ENCODE data around the gene CHD9NB. TPM values are rescaled to one million over a fixed set of nuclear protein-coding genes. Genes with fewer than 3 reads are reported as not detected.
"Not testable (repeated sequence)": the region's sequence is repeated elsewhere in the genome, so short reads cannot be mapped to it uniquely, and the experiment has no call there.

Gene CHD9NB
- total and polyA plus RNA-seq, 4 experiments from 2014 or later = not detected

- H3K4me3 ChIP-seq (ENCODE audit: low read length in 2 of 2) = no peak overlapping the region
- H3K27ac ChIP-seq (ENCODE audit: low read depth, low read length) = no peak overlapping the region
- no peak overlapping the region for H3K27ac Mint-ChIP-seq
- H3K36me3 Mint-ChIP-seq = no peaks in the 10 kb centered on the region
- no peaks in the 10 kb centered on the region for H3K27me3 ChIP-seq (ENCODE audit: insufficient read depth, low read length)
- ChIA-PET POLR2A (ENCODE audit: partially characterized antibody) (no interaction called here), CTCF (ENCODE audit: partially characterized antibody) (no interaction called here)
- H3K4me1 ChIP-seq (ENCODE audit: insufficient read depth, low read length) = no peaks in the 10 kb centered on the region
- no peak for DNase-seq
- H3K4me1 Mint-ChIP-seq = peaks cover 0 to 4% (median 0%) of the 10 kb centered on the region in 4 donors
- H3K27me3 Mint-ChIP-seq = peaks cover 5 to 8% of the 10 kb centered on the region in 2 donors
- no peaks in the 10 kb centered on the region for H3K9me3 ChIP-seq (ENCODE audit: control insufficient read depth in 1 of 2, low read length in 2 of 2)
- H3K4me3 Mint-ChIP-seq = no peak overlapping the region
- H3K9me3 Mint-ChIP-seq = peaks cover 0 to 3% (median 0%) of the 10 kb centered on the region in 8 donors
- intact Hi-C loops (cut with micrococcal nuclease) = no loop called here
- no peaks in the 10 kb centered on the region for H3K36me3 ChIP-seq (ENCODE audit: insufficient read depth, low read length)
These were observed 11.2 kb downstream of the CHD9NB start for GRCh38 chr16:53041320-53042051.

GRCh38 chr16:53040788-53041187 is 11.9 kb downstream of the CHD9NB start:
- no peak overlapping the region for H3K4me3 ChIP-seq (ENCODE audit: low read length in 2 of 2)
- H3K4me1 Mint-ChIP-seq = peaks cover 0 to 4% (median 0%) of the 10 kb centered on the region in 4 donors
- intact Hi-C loops (cut with micrococcal nuclease) = no loop called here
- POLR2A ChIA-PET (ENCODE audit: partially characterized antibody) = no interaction called here
- no peak overlapping the region for H3K4me3 Mint-ChIP-seq
- H3K27me3 Mint-ChIP-seq = peaks cover 5 to 11% of the 10 kb centered on the region in 2 donors
- no peaks in the 10 kb centered on the region for H3K36me3 ChIP-seq (ENCODE audit: insufficient read depth, low read length)
- H3K27ac ChIP-seq (ENCODE audit: low read depth, low read length) = no peak overlapping the region
- H3K9me3 ChIP-seq (ENCODE audit: control insufficient read depth in 1 of 2, low read length in 2 of 2) = no peaks in the 10 kb centered on the region
- H3K27ac Mint-ChIP-seq = no peak overlapping the region
- H3K27me3 ChIP-seq (ENCODE audit: insufficient read depth, low read length) = no peaks in the 10 kb centered on the region
- H3K36me3 Mint-ChIP-seq = no peaks in the 10 kb centered on the region
- no peaks in the 10 kb centered on the region for H3K4me1 ChIP-seq (ENCODE audit: insufficient read depth, low read length)
- CTCF ChIA-PET (ENCODE audit: partially characterized antibody) = no interaction called here
- DNase-seq = no peak
- H3K9me3 Mint-ChIP-seq = peaks cover 0 to 3% (median 0%) of the 10 kb centered on the region in 8 donors

- H3K4me1 ChIP-seq (ENCODE audit: insufficient read depth, low read length); H3K9me3 Mint-ChIP-seq; POLR2A ChIA-PET (ENCODE audit: partially characterized antibody); H3K27me3 ChIP-seq (ENCODE audit: insufficient read depth, low read length); H3K4me3 Mint-ChIP-seq; H3K27ac ChIP-seq (ENCODE audit: low read depth, low read length); H3K36me3 ChIP-seq (ENCODE audit: insufficient read depth, low read length); H3K27ac Mint-ChIP-seq; intact Hi-C loops (cut with micrococcal nuclease); H3K9me3 ChIP-seq (ENCODE audit: control insufficient read depth in 1 of 2, low read length in 2 of 2); CTCF ChIA-PET (ENCODE audit: partially characterized antibody); H3K4me3 ChIP-seq (ENCODE audit: low read length in 2 of 2); DNase-seq; H3K4me1 Mint-ChIP-seq; H3K36me3 Mint-ChIP-seq: not testable (repeated sequence)
- H3K27me3 Mint-ChIP-seq = peaks cover 12 to 24% of the 10 kb centered on the region in 2 donors
These were observed 16.0 kb downstream of the CHD9NB start for GRCh38 chr16:53036711-53037110.

GRCh38 chr16:53036066-53036465 is 16.6 kb downstream of the CHD9NB start:
- no peak overlapping the region for H3K27ac Mint-ChIP-seq
- CTCF ChIA-PET (ENCODE audit: partially characterized antibody) = interaction anchor here (0.7 kb wide), 1 partner anchor 47 kb away, joined by 3 read pairs; no protein-coding TSS in a partner anchor

GRCh38 chr16:53035176-53035942 is 17.3 kb downstream of the CHD9NB start:
- CTCF ChIA-PET (ENCODE audit: partially characterized antibody) = interaction anchor here (0.7 kb wide), 1 partner anchor 47 kb away, joined by 3 read pairs; no protein-coding TSS in a partner anchor

More at GRCh38 chr16:53036066-53036465, 16.6 kb downstream of the CHD9NB start:
- Histone ChIP-seq H3K4me3 (ENCODE audit: low read length in 2 of 2) (no peak overlapping the region), H3K27me3 (ENCODE audit: insufficient read depth, low read length) (no peaks in the 10 kb centered on the region), H3K9me3 (ENCODE audit: control insufficient read depth in 1 of 2, low read length in 2 of 2) (no peaks in the 10 kb centered on the region), H3K36me3 (ENCODE audit: insufficient read depth, low read length) (no peaks in the 10 kb centered on the region), H3K27ac (ENCODE audit: low read depth, low read length) (no peak overlapping the region), H3K4me1 (ENCODE audit: insufficient read depth, low read length) (no peaks in the 10 kb centered on the region)
- no peak for DNase-seq
- POLR2A ChIA-PET (ENCODE audit: partially characterized antibody) = no interaction called here
- Mint-ChIP-seq H3K4me1 (peaks cover 0 to 4% (median 0%) of the 10 kb centered on the region in 4 donors), H3K36me3 (no peaks in the 10 kb centered on the region), H3K4me3 (no peak overlapping the region), H3K27me3 (peaks cover 14 to 26% of the 10 kb centered on the region in 2 donors), H3K9me3 (peaks cover 0 to 3% (median 0%) of the 10 kb centered on the region in 8 donors)
- intact Hi-C loops (cut with micrococcal nuclease) = no loop called here

GRCh38 chr16:53034306-53034705 is 18.4 kb downstream of the CHD9NB start:
- Histone ChIP-seq H3K9me3 (ENCODE audit: control insufficient read depth in 1 of 2, low read length in 2 of 2) (no peaks in the 10 kb centered on the region), H3K27ac (ENCODE audit: low read depth, low read length) (no peak overlapping the region), H3K36me3 (ENCODE audit: insufficient read depth, low read length) (no peaks in the 10 kb centered on the region), H3K4me1 (ENCODE audit: insufficient read depth, low read length) (no peaks in the 10 kb centered on the region), H3K4me3 (ENCODE audit: low read length in 2 of 2) (no peak overlapping the region), H3K27me3 (ENCODE audit: insufficient read depth, low read length) (no peaks in the 10 kb centered on the region)
- DNase-seq = no peak
- Mint-ChIP-seq H3K4me3 (no peak overlapping the region), H3K27me3 (peaks cover 19 to 26% of the 10 kb centered on the region in 2 donors), H3K36me3 (no peaks in the 10 kb centered on the region), H3K27ac (no peak overlapping the region), H3K9me3 (peaks cover 0 to 2% (median 0%) of the 10 kb centered on the region in 8 donors), H3K4me1 (no peaks in the 10 kb centered on the region)
- ChIA-PET CTCF (ENCODE audit: partially characterized antibody) (no interaction called here), POLR2A (ENCODE audit: partially characterized antibody) (no interaction called here)
- intact Hi-C loops (cut with micrococcal nuclease) = no loop called here

More at GRCh38 chr16:53035176-53035942, 17.3 kb downstream of the CHD9NB start:
- intact Hi-C loops (cut with micrococcal nuclease) = no loop called here
- Mint-ChIP-seq H3K27ac (no peak overlapping the region), H3K4me1 (no peaks in the 10 kb centered on the region), H3K4me3 (no peak overlapping the region), H3K36me3 (no peaks in the 10 kb centered on the region), H3K27me3 (peaks cover 16 to 26% of the 10 kb centered on the region in 2 donors), H3K9me3 (peaks cover 0 to 2% (median 0%) of the 10 kb centered on the region in 8 donors)
- no peaks in the 10 kb centered on the region for H3K4me1 ChIP-seq (ENCODE audit: insufficient read depth, low read length)
- no peaks in the 10 kb centered on the region for H3K36me3 ChIP-seq (ENCODE audit: insufficient read depth, low read length)
- no peak for DNase-seq
- H3K27ac ChIP-seq (ENCODE audit: low read depth, low read length) = no peak overlapping the region
- H3K9me3 ChIP-seq (ENCODE audit: control insufficient read depth in 1 of 2, low read length in 2 of 2) = no peaks in the 10 kb centered on the region
- no peaks in the 10 kb centered on the region for H3K27me3 ChIP-seq (ENCODE audit: insufficient read depth, low read length)
- H3K4me3 ChIP-seq (ENCODE audit: low read length in 2 of 2) = no peak overlapping the region
- POLR2A ChIA-PET (ENCODE audit: partially characterized antibody) = no interaction called here

GRCh38 chr16:53031323-53031942 is 21.3 kb downstream of the CHD9NB start:
- Histone ChIP-seq H3K4me1 (ENCODE audit: insufficient read depth, low read length) (no peaks in the 10 kb centered on the region), H3K36me3 (ENCODE audit: insufficient read depth, low read length) (no peaks in the 10 kb centered on the region), H3K9me3 (ENCODE audit: control insufficient read depth in 1 of 2, low read length in 2 of 2) (no peaks in the 10 kb centered on the region), H3K27ac (ENCODE audit: low read depth, low read length) (no peak overlapping the region), H3K4me3 (ENCODE audit: low read length in 2 of 2) (no peak overlapping the region), H3K27me3 (ENCODE audit: insufficient read depth, low read length) (no peaks in the 10 kb centered on the region)
- Mint-ChIP-seq H3K27ac (peak overlapping the region in 1 of 7 donors; percentile 24), H3K4me1 (no peaks in the 10 kb centered on the region), H3K9me3 (peaks cover 0 to 2% (median 0%) of the 10 kb centered on the region in 8 donors), H3K4me3 (no peak overlapping the region), H3K36me3 (no peaks in the 10 kb centered on the region), H3K27me3 (peaks cover 19 to 23% of the 10 kb centered on the region in 2 donors)
- ChIA-PET CTCF (ENCODE audit: partially characterized antibody) (no interaction called here), POLR2A (ENCODE audit: partially characterized antibody) (no interaction called here)
- intact Hi-C loops (cut with micrococcal nuclease) = no loop called here
- no peak for DNase-seq

Data from CD4-positive, alpha-beta memory T cell (primary cell).